Panc1 (cell line): ENCODE results near the gene RNF38. TPM values are rescaled to one million over a fixed set of nuclear protein-coding genes. Genes with fewer than 3 reads are reported as not detected.
"Not testable (repeated sequence)": the region's sequence is repeated elsewhere in the genome, so short reads cannot be mapped to it uniquely, and the experiment has no call there.

Source experiments
- ATAC-seq: fragments of 200-7000 bp; cut with Tn5 transposase; 2 replicates; pipeline ENCODE4 v1.9.1; 2020; ENCODE audit warnings: mild to moderate bottlenecking, moderate library complexity
- BruUV-seq: library from RNA; stranded (reverse); fragments of 400-500 nt; replicated peaks from 2 replicates; lab custom pipeline; 2021; lab: Mats Ljungman, UMichigan
- CTCF ChIA-PET: fragments of 300-600 bp; sonication (Branson Sonifier 250); formaldehyde crosslinking; loops from one replicate; lab custom pipeline; 2022; ENCODE audit warnings: antibody characterized with exemption; lab: Charles Lee
- POLR2A ChIA-PET: fragments of 300-600 bp; sonication (Branson Sonifier 250); formaldehyde crosslinking; loops from one replicate; lab custom pipeline; 2022; ENCODE audit warnings: antibody characterized with exemption; lab: Charles Lee
- DNase-seq: peaks from one replicate; pipeline ENCODE4 v3.0.0-alpha.2; 2010; ENCODE audit warnings: low read depth, low spot score
- H3K27ac ChIP-seq: 2 replicates; pipeline ENCODE4 v1.5.1; 2011; ENCODE audit warnings: mild to moderate bottlenecking, low read length, inconsistent platforms
- H3K27me3 ChIP-seq: fragments of 200-500 bp; sonication (Bioruptor generic); 2 replicates; pipeline ENCODE4 v1.6.0; 2014; ENCODE audit warnings: low read length, inconsistent platforms; ENCODE audit not compliant: control insufficient read depth, insufficient read depth
- H3K36me3 ChIP-seq: fragments of 200-500 bp; sonication (Bioruptor generic); 2 replicates; pipeline ENCODE4 v1.5.1; 2014; ENCODE audit warnings: inconsistent platforms, mild to moderate bottlenecking, low read length, moderate library complexity; ENCODE audit not compliant: control insufficient read depth, insufficient read depth
- H3K4me1 ChIP-seq: 2 replicates; pipeline ENCODE4 v1.5.1; 2011; ENCODE audit warnings: inconsistent platforms, mild to moderate bottlenecking, low read length, moderate library complexity; ENCODE audit not compliant: control insufficient read depth, insufficient read depth
- H3K4me3 ChIP-seq, 2 experiments: 2 replicates each; pipeline ENCODE4 v1.5.1; 2011 to 2012; ENCODE audit warnings: low read depth in 2 of 2, low read length in 2 of 2, mild to moderate bottlenecking in 2 of 2, inconsistent platforms in 1 of 2, moderate library complexity in 1 of 2
- H3K9me3 ChIP-seq: fragments of 200-500 bp; sonication (Bioruptor generic); 2 replicates; pipeline ENCODE4 v1.5.1; 2014; ENCODE audit warnings: low read depth, mild to moderate bottlenecking, inconsistent platforms, low read length, moderate library complexity; ENCODE audit not compliant: control insufficient read depth, insufficient read depth
- CTCF ChIP-seq: fragments of 450-650 bp; IDR thresholded peaks from 2 replicates; pipeline ENCODE4 v1.5.1; 2017; ENCODE audit warnings: mild to moderate bottlenecking
- POLR2AphosphoS5 ChIP-seq: IDR thresholded peaks from 2 replicates; pipeline ENCODE4 v1.6.1; 2012; ENCODE audit warnings: mild to moderate bottlenecking, low read depth, low read length, moderate library complexity
- REST ChIP-seq, 2 experiments: IDR thresholded peaks; 2 replicates each; pipeline ENCODE4 v1.6.1; 2011 to 2012; ENCODE audit warnings: low read depth in 2 of 2, control low read depth in 1 of 2, low read length in 1 of 2, mild to moderate bottlenecking in 1 of 2, moderate library complexity in 1 of 2; ENCODE audit not compliant: insufficient read depth in 1 of 2
- SIN3A ChIP-seq: IDR thresholded peaks from 2 replicates; pipeline ENCODE4 v1.6.1; 2012; ENCODE audit warnings: low read depth, mild to moderate bottlenecking, low read length, moderate library complexity, borderline replicate concordance; ENCODE audit not compliant: insufficient read depth
- TCF7L2 ChIP-seq: IDR thresholded peaks from 2 replicates; pipeline ENCODE4 v1.6.1; 2011; ENCODE audit warnings: mild to moderate bottlenecking, low read depth, low read length, inconsistent platforms
- in situ Hi-C: cut with HindIII; loops from 2 replicates; pipeline ENCODE4 v1.10.0; 2016; ENCODE audit warnings: low sequenced_read_pairs, low pct_unique_long_range_greater_than_20kb
- intact Hi-C: fragments of 100-400 bp; cut with micrococcal nuclease; formaldehyde crosslinking; loops from one replicate; pipeline ENCODE4 v1.10.0; 2022; ENCODE audit not compliant: unreplicated experiment
- total RNA-seq: library from RNA; stranded (reverse); gene quantifications from one replicate; pipeline ENCODE4 v1.2.1, GENCODE V29; 2021; ENCODE audit not compliant: unreplicated experiment

Gene RNF38
- total RNA-seq, 1 experiment from 2014 or later: 78.0 TPM

GRCh38 chr9:36389590-36389989 is 10.5 kb downstream of the RNF38 start:
- intact Hi-C loops (no loop called here), in situ Hi-C loops (no loop called here)
- no TSS peak for BruUV-seq
- TF ChIP-seq POLR2AphosphoS5: no peak
- TF ChIP-seq SIN3A: no peak
- no peak for TF ChIP-seq TCF7L2
- TF ChIP-seq REST (IDR thresholded peaks at IDR 0.05; ENCODE audit: insufficient read depth in 1 of 2, low read depth in 2 of 2, low read length in 1 of 2): no peak
- no peak for TF ChIP-seq CTCF
- Histone ChIP-seq H3K9me3 (no peaks in the 10 kb centered on the region), H3K4me3 (no peak overlapping the region), H3K27ac (no peak overlapping the region; the same call in 1 of the 2 replicates), H3K27me3 (no peaks in the 10 kb centered on the region), H3K4me1 (no peaks in the 10 kb centered on the region; the same call in 1 of the 2 replicates), H3K36me3 (peaks cover 8% of the 10 kb centered on the region; the same call in 1 of the 2 replicates)
- ATAC-seq: no peak
- CTCF ChIA-PET: no interaction called here
- POLR2A ChIA-PET: no interaction called here
- DNase-seq: no peak

- H3K27ac ChIP-seq, intact Hi-C loops, H3K9me3 ChIP-seq, in situ Hi-C loops, DNase-seq, H3K4me3 ChIP-seq, H3K36me3 ChIP-seq, CTCF ChIA-PET, H3K4me1 ChIP-seq, H3K27me3 ChIP-seq, POLR2A ChIA-PET, BruUV-seq: not testable (repeated sequence)
- ATAC-seq: 0 out of 2 replicates have a peak, but pooled peaks have one; percentile 48
Observed at GRCh38 chr9:36386396-36386965, 13.6 kb downstream of the RNF38 start.

- ATAC-seq (no peak), DNase-seq (no peak)
- Histone ChIP-seq H3K36me3 (no peaks in the 10 kb centered on the region), H3K9me3 (no peaks in the 10 kb centered on the region), H3K4me3 (no peak overlapping the region), H3K27me3 (no peaks in the 10 kb centered on the region), H3K27ac (no peak overlapping the region), H3K4me1 (0 out of 2 replicates have a peak, but pooled peaks cover 3% of the 10 kb centered on the region)
- BruUV-seq: no TSS peak
- TF ChIP-seq SIN3A (no peak), TCF7L2 (no peak), REST (IDR thresholded peaks at IDR 0.05; ENCODE audit: insufficient read depth in 1 of 2, low read depth in 2 of 2, low read length in 1 of 2) (no peak), CTCF (no peak), POLR2AphosphoS5 (no peak)
- in situ Hi-C loops: no loop called here
- POLR2A ChIA-PET: no interaction called here
- CTCF ChIA-PET: no interaction called here
- intact Hi-C loops: no loop called here
Observed at GRCh38 chr9:36382484-36382883, 17.6 kb downstream of the RNF38 start.
